ENCODE results near the gene CHEK2. TPM values are rescaled to one million over a fixed set of nuclear protein-coding genes. Genes with fewer than 3 reads are reported as not detected.
"Not testable (repeated sequence)": the region's sequence is repeated elsewhere in the genome, so short reads cannot be mapped to it uniquely, and the experiment has no call there.

The CHEK2 gene
- polyA plus RNA-seq, 10 donors, result 5.0 to 13.2 (median 8.5) TPM

- DNase-seq, result no peak
These were observed 2.2 kb upstream of the CHEK2 start for GRCh38 chr22:28743852-28744251.

DNA sequence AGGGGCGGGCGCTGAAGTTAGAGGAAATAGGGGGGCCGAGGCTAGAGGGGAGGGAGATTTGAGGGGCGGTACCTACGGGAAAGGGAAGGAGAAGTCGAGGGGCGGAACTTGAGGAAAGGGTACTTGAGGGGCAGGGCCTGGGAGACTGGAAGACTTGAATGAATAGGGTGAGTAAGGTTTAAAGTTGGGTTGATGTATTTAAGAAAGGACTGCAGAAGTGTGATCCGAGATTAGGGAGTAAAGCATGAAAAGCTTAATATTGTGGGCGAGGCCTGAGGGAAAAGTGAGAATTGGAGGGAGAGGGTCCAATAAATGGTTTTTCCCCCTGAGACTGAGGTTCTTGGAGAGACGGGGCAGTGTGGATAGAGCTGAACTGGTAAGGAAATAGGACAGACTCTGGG is 942 bp upstream of the CHEK2 start:
- no peak for DNase-seq

- no peak for DNase-seq
These were observed 328 bp downstream of the CHEK2 start for GRCh38 chr22:28741200-28741784.

DNA sequence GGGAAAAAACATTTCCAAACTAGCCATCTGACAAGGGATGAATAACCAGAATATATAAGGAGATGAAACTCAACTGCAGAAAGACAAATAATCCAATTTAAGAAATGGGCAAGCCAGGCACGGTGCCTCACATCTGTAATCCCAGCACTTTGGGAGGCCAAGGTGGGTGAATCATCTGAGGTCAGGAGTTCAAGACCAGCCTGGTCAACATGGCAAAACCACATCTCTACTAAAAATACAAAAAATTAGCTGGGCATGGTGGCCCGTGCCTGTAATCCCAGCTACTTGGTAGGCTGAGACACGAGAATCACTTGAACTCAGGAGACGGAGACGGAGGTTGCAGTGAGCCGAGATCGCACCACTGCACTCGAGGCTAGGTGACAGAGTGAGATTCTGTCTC is 2.7 kb downstream of the CHEK2 start:
- DNase-seq, result not testable (repeated sequence)

- DNase-seq, result no peak
These were observed 3.9 kb downstream of the CHEK2 start for GRCh38 chr22:28737701-28738100.

GRCh38 chr22:28736301-28737155 is 5.1 kb downstream of the CHEK2 start:
- DNase-seq, result no peak

GRCh38 chr22:28734393-28734792 is 7.2 kb downstream of the CHEK2 start:
- no peak for DNase-seq

DNA sequence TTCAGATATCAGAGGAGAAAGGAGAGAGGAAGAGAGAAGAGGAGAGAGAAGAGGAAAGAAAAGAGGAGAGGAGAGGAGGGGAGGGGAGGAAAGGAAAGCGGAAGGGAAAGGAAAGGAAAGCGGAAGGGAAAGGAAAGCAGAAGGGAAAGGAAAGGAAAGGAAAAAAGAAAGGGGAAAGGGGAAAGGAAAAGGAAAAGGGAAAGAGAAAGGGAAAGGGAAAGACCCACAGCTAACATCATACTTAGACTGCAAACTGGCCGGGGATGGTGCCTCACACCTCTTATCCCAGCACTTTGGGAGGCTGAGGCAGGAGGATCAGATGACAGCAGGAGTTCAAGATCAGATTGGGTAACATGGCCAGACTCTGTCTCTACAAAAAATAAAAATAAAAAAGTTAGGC is 11.4 kb downstream of the CHEK2 start:
- no peak for DNase-seq

GRCh38 chr22:28728621-28729313 is 12.9 kb downstream of the CHEK2 start:
- DNase-seq, result no peak

DNA sequence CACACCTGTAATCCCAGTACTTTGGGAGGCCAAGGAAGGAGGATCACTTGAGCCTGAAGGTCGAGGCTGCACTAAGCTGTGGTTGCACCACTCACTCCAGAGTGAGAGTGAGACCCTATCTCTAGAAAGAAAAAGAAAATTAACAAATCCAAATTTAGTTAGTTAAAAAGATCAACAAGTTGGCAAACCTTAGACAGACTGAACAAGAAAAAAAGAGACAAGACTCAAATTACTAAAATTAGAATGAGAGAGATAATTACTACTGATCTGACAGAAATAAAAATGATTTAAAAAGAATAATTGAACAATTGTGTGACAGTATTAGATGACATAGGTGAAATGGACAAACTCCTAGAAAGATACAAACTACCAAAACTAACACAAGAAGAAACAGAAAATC is 13.6 kb downstream of the CHEK2 start:
- DNase-seq, result no peak

GRCh38 chr22:28718044-28718443 is 23.6 kb downstream of the CHEK2 start:
- DNase-seq, result no peak

- no peak for DNase-seq
These were observed 24.9 kb downstream of the CHEK2 start for GRCh38 chr22:28716686-28717085.

DNA sequence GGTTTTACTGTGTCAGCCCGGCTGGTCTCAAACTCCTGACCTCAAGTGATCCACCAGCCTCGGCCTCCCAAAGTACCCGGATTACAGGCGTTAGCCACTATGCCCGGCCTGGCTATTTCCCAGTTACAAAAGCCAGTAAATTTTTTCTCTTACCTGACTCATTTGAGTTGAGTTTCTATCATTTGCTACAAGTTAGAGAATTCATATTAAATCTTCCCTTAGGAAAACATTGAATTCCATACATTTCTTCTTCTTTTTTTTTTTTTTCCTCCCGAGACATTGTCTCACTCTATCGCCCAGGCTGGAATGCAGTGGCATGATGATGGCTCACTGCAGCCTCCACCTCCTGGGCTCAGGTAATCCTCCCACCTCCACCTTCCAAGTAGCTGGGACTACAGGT is 26.0 kb downstream of the CHEK2 start:
- DNase-seq, result no peak

DNA sequence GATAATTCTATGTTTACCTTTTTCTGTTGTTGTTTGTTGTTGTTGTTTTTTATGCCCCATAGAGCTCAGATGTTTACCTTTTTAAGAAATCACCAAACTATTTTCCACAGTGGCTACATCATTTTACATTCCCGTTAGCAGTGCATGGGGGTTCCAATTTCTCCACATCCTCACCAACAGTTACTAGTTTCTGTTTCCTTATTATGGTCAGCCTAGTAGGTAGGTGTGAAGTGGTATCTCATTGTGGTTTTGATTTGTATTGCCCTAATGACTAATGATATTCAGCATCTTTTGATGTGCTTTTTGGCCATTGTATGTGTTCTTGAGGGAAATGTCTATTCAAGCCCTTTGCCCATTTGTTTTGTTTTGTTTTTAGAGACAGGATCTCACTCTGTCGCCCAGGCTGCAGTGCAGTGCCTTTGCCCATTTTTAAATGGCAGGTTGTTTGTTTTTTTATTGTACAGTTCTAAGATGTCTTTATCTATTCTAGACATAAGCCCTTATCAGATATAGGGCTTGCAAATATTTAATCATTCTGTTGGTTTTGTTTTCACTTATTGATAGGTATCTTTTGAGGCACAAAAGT is 27.5 kb downstream of the CHEK2 start:
- DNase-seq, result no peak

DNA sequence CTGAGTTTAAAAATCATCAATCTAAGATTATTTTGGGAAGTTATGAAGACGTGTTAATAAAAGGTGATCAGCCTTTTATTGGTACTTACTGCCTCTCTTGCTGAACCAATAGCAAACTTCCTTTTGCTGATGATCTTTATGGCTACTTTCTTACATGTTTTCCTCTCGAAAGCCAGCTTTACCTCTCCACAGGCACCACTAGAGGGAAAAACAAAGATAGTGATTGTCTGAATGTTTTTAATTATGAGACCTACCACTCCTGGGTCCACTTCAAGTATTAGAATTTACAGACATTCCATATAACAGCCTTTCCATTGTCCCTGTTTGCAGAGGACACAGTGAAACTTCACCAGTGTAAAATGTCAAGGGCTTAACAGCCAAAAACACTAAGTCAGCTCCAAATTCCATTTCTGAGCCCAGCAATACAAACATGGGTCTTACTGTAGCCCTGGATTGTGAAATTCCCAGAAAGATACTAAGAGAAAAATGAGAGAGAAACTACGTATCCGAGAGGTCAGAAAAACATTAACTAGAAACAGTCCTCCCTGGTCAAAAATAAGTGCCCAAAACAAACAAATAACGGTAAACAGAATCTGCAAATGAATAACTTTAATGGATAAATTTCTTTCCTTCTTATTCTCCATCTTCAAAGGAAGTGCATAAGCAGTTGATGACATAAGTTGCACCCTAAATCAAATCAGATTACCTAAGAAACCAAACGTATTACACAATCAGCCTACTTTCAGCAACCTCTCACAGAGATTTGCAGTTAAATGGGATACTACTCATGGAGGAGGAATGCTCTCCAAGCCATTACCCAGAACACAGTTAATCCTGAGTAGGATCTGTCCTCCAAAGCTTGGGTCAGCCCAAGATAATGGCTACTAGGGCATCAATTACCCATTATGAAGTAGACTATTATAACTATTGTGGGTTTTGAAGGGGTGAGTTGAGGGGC is 29.5 kb downstream of the CHEK2 start:
- peak; percentile 38 to 85 (median 65) for DNase-seq

- peak; percentile 8 to 46 (median 9) for DNase-seq
These were observed 30.3 kb downstream of the CHEK2 start for GRCh38 chr22:28711341-28711740.

DNA sequence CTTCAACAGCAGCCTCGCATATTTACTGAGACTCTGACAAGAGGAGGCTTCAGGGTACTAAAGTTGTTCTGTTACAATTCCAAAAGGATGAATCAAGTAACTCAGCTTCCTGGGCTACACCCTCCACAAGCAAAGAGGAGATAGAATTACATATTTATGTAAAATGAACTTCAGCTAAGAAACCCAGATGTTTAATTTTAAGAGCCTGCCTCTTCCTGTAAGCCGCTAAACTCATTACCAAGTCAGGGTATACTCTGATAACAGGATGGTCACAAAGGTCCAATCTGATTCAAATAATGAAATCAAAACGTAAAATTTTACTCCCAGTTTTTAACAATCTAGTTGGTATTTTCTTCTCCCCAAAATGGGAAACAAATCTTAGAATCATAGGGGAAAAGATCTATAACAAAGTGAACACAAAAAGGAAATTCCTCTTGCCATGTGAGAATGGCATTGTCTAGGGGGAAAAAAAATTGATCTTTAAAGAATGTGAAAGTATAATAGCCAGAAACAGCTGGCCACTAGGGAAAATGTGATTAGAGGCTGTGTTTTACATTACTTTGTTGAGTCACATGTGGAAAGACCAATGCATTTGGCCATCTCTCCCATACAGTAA is 30.9 kb downstream of the CHEK2 start:
- peak; percentile 32 to 71 (median 67) for DNase-seq

DNA sequence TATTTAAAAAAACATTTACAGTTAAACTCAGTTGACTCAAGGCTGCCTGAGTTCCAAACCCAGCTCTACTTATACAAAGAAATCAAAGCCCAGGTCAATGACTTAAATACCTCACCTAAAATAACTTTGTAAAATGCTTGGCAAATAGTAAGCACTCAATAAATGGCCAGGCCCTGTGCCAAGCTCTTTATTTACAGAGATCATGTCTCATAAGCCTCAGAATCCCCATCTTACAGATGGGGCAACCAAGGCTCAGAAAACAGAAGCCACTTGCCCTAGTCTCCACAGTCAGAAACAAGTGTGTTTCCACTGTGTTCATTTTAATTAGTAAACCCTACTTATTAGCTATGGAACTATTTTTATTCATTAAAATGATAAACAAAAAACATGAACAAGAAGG is 31.5 kb downstream of the CHEK2 start:
- DNase-seq, result no peak

DNA sequence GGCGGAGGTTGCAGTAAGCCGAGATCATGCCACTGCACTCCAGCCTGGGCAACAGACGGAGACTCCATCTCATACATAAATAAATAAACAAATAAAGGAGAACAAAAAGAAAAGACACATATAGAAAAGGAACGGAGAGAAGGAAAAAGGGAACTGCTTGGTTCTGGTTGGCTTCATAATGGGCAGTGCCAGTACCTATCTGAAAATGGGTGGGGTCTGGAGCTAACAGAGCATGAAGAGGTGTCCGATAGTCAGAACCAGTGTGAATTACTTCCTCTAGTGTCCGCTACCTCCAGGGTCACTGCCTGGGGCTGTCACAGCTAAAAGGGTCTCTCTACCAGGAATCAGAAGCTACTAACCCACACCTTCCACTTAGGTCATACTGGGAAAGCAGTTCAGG is 34.8 kb downstream of the CHEK2 start:
- no peak for DNase-seq

DNA sequence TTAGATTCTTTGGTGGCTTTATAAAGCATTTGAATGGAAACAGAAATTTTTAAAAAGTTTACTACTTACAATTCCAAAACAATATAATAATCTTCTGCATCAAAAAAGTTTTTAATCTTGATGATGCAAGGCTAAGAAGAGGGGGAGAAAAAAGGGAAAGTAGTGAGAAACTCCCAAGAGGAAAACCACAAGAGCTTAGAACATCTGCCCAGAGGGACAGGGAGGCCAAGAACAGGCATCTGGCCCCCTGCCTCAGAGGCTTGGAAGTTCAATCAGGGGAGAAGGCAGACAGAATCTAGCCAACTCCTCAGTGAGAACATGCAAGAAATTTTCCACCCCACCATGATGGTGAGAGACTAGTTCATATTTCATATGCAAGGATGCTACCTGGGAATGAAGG is 38.2 kb downstream of the CHEK2 start:
- no peak for DNase-seq

- no peak for DNase-seq
These were observed 38.7 kb downstream of the CHEK2 start for GRCh38 chr22:28702891-28703290.

Data from muscle of back (tissue), 11 donors.